H1 (cell line): ENCODE results near the gene MRPL19. TPM values are rescaled to one million over a fixed set of nuclear protein-coding genes. Genes with fewer than 3 reads are reported as not detected.

ENCODE experiments used
- polyA plus RNA-seq, 7 experiments: library from polyadenylated mRNA; depleted of rRNA in 3 of 7; stranded (reverse) in 5 of 7; unstranded in 2 of 7; fragments of >200 nt in 5 of 7; fragments of 200-250 nt in 2 of 7; gene quantifications; 1 replicate in 5 of 7; 2 replicates in 1 of 7; 4 replicates in 1 of 7; pipeline versions ENCODE4 v1.2.1 to v1.2.3, GENCODE V29; 2011 to 2013; ENCODE audit warnings: missing spikeins in 2 of 7, mixed read lengths in 2 of 7
- total RNA-seq: library from RNA; stranded (reverse); fragmentation: NEBNext Ultra II Directional; extraction: Animal tissue kit (Norgen Biotek cat#: 25700); gene quantifications from 2 replicates; pipeline ENCODE4 v1.2.1, GENCODE V29; 2021
- TF ChIP-seq, protein P1 (sequence below): fragments of 300-600 bp; sonication (generic); IDR thresholded peaks from 2 replicates; pipeline ENCODE4 v1.7.1; 2012; ENCODE audit warnings: low read length, moderate library complexity, mild to moderate bottlenecking, inconsistent platforms; ENCODE audit not compliant: insufficient replicate concordance

The MRPL19 gene
- total and polyA plus RNA-seq, 2 of the 8 experiments (the other 6 are each of a cell fraction or from before 2014, with no cell fraction given) = 18.1 to 75.2 TPM

DNA sequence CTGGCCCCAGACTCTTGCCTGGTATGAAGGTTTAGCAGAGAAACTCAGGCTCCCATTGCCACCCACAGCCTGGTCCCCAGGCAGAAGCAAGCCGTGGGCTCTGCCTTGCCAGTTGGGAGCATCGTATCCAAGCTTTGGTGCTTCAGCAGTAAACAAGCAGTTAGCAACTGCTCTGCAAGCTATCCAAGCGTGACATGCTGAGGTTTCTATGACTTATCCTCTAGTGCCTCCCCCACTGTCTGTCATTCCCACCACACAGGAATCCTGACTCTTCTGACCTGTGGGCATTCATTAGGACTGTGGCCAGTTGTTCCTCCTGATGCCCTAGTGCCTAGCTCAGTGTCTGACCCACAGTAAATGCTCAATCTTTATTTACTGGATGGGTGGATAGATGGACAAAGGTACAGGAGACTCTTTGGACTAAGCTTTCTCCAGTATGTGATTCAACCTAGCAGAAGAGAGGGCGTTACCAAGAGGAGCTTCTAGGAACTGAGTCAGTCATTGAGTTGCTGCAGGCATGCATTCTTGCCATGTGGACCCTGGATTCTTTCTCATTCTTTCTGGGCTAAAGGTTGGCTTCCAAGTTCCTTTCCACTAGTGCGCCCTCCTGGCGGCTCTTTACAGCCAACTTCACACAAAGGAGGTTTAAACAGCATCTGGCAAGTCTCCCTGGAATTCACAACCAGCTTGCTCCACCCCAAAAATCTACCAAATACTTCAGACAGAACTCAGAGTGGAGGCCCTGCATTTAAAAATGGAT lies 40.6 kb upstream of the MRPL19 start (continued):
- TF ChIP-seq, protein P1, sequence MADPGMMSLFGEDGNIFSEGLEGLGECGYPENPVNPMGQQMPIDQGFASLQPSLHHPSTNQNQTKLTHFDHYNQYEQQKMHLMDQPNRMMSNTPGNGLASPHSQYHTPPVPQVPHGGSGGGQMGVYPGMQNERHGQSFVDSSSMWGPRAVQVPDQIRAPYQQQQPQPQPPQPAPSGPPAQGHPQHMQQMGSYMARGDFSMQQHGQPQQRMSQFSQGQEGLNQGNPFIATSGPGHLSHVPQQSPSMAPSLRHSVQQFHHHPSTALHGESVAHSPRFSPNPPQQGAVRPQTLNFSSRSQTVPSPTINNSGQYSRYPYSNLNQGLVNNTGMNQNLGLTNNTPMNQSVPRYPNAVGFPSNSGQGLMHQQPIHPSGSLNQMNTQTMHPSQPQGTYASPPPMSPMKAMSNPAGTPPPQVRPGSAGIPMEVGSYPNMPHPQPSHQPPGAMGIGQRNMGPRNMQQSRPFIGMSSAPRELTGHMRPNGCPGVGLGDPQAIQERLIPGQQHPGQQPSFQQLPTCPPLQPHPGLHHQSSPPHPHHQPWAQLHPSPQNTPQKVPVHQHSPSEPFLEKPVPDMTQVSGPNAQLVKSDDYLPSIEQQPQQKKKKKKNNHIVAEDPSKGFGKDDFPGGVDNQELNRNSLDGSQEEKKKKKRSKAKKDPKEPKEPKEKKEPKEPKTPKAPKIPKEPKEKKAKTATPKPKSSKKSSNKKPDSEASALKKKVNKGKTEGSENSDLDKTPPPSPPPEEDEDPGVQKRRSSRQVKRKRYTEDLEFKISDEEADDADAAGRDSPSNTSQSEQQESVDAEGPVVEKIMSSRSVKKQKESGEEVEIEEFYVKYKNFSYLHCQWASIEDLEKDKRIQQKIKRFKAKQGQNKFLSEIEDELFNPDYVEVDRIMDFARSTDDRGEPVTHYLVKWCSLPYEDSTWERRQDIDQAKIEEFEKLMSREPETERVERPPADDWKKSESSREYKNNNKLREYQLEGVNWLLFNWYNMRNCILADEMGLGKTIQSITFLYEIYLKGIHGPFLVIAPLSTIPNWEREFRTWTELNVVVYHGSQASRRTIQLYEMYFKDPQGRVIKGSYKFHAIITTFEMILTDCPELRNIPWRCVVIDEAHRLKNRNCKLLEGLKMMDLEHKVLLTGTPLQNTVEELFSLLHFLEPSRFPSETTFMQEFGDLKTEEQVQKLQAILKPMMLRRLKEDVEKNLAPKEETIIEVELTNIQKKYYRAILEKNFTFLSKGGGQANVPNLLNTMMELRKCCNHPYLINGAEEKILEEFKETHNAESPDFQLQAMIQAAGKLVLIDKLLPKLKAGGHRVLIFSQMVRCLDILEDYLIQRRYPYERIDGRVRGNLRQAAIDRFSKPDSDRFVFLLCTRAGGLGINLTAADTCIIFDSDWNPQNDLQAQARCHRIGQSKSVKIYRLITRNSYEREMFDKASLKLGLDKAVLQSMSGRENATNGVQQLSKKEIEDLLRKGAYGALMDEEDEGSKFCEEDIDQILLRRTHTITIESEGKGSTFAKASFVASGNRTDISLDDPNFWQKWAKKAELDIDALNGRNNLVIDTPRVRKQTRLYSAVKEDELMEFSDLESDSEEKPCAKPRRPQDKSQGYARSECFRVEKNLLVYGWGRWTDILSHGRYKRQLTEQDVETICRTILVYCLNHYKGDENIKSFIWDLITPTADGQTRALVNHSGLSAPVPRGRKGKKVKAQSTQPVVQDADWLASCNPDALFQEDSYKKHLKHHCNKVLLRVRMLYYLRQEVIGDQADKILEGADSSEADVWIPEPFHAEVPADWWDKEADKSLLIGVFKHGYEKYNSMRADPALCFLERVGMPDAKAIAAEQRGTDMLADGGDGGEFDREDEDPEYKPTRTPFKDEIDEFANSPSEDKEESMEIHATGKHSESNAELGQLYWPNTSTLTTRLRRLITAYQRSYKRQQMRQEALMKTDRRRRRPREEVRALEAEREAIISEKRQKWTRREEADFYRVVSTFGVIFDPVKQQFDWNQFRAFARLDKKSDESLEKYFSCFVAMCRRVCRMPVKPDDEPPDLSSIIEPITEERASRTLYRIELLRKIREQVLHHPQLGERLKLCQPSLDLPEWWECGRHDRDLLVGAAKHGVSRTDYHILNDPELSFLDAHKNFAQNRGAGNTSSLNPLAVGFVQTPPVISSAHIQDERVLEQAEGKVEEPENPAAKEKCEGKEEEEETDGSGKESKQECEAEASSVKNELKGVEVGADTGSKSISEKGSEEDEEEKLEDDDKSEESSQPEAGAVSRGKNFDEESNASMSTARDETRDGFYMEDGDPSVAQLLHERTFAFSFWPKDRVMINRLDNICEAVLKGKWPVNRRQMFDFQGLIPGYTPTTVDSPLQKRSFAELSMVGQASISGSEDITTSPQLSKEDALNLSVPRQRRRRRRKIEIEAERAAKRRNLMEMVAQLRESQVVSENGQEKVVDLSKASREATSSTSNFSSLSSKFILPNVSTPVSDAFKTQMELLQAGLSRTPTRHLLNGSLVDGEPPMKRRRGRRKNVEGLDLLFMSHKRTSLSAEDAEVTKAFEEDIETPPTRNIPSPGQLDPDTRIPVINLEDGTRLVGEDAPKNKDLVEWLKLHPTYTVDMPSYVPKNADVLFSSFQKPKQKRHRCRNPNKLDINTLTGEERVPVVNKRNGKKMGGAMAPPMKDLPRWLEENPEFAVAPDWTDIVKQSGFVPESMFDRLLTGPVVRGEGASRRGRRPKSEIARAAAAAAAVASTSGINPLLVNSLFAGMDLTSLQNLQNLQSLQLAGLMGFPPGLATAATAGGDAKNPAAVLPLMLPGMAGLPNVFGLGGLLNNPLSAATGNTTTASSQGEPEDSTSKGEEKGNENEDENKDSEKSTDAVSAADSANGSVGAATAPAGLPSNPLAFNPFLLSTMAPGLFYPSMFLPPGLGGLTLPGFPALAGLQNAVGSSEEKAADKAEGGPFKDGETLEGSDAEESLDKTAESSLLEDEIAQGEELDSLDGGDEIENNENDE = no peak
